ENCODE results near the gene MROH8. TPM values are rescaled to one million over a fixed set of nuclear protein-coding genes. Genes with fewer than 3 reads are reported as not detected.

MROH8 gene
- total RNA-seq: 1.9 and 3.6 TPM in 2 replicates

DNA sequence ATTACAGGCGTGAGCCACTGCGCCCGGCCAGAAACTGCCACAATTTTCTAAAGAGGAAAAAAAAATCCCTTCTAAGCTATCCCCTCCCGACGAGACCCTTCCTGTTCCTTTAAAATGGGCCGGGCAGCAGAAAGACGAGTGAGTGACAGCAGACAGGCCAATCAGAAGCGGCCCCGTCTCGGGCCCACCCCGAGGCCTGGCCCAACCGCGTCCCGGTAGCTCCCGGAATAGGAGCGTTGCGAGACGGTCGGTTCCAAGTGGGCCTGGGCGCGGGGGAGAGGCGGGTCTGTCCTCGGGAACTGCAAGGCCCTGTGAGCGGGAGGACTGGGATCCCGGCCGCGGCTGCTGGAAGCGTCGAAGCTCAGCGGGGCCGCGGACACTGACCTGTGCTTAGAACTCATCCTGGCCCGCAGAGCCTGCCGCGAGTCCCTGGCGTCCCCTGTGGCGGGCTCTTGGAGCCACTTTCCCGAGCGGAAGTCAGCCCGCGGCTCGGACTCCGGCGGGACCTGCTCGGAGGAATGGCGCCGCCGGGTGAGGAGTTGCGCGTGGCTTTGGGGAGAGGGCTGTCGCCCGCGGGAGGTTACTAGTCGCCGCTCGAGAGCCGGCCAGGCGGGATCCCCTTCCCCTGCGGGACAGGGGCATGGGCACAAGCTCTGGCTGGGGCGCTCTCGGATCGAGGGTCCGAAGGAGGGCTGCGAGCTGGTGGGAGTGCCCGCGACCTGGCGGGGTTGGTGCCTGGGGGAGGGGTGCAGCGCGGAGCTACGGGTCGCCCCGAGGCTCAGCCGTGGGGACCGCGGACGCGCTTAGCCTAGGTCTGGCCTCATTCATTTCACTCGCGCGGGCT is at the start of gene MROH8, which contains the start of gene RPN2:
Gene MROH8, minus strand, starts transcription at position 710 of the 844 bp plus-strand sequence.
Gene RPN2, plus strand, starts transcription at position 492 of the 844 bp plus-strand sequence. Its CDS starts 27 bp downstream, at position 519.

DNA sequence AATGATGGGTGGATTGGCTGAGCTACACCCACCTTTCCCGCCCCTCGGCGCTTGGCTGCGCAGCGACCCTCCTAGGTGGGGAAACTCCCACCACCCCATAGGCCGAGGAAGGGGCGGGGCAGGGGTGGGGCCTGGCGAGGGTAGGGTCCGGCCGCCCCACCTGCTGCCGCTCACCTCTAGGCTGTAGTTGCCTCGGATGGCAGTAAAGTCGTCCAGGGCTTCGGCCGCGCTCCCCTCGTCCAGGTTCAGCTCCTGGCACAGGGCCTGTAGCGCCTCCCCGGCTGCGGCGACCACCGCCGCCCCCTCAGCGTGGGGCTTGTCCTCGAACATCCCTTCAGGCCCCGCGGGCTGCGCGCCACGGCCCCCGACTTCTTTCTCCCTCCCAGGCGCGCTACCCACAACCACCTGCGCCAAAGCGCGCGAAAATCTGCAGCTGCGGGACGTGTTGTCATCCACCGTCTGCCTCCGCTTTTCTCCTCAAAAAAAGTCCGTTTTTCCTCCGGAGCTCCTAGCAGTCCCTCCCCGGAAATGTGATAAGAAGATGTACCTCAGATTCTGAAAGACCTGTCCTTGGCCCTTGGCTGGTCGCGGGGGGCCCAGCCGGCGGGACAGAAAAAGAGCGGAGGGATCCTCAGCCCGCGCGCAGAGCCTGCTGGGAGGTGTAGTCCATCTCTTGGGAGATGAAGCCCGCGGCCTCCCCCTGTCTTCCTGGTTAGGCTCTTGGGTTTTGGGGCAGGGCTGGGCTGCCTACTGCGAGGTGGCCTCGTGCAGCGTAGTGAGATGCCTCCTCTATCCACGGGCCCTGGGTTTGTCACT is 83.5 kb downstream of the MROH8 start, which contains the start of gene RBL1:
Gene RBL1, minus strand, starts transcription at position 399 of the 816 bp plus-strand sequence. Its CDS starts 69 bp downstream, at position 330.

Other genes starting within 250 kb of the MROH8 start
- 43.7 and 70.1 TPM in 2 replicates for gene SAMHD1, start 227.8 kb downstream of the MROH8 start, total RNA-seq
- 6.0 and 19.2 TPM in 2 replicates for gene RBL1, start 83.6 kb downstream of the MROH8 start, total RNA-seq
- gene RPN2, start 218 bp downstream of the MROH8 start, total RNA-seq: 233 and 456 TPM in 2 replicates
- not detected in 2 replicates for gene GHRH, start 82.3 kb upstream of the MROH8 start, total RNA-seq
- 14.6 and 23.0 TPM in 2 replicates for gene MANBAL, start 110.1 kb upstream of the MROH8 start, total RNA-seq
- 20.2 and 33.6 TPM in 2 replicates for gene SRC, start 166.6 kb upstream of the MROH8 start, total RNA-seq

Measured in smooth muscle cell of trachea (primary cell).